NCI-H345 treated with DMSO at 0.1 percent for 48 hours (cell line): Measurements from ENCODE around the gene CALML5.

Experiments used
- DNase-seq: peaks from one replicate; lab custom pipeline; 2025; ENCODE audit not compliant: unreplicated experiment; lab: John Stamatoyannopoulos, UW

Gene CALML5

GRCh38 chr10:5533098-5533731 lies 33.8 kb upstream of the CALML5 start:
- DNase-seq = no peak

- no peak for DNase-seq
These were observed 33.3 kb upstream of the CALML5 start for GRCh38 chr10:5532618-5533097.

- no peak for DNase-seq
These were observed 32.9 kb upstream of the CALML5 start for GRCh38 chr10:5532307-5532605.

- no peak for DNase-seq
These were observed 32.4 kb upstream of the CALML5 start for GRCh38 chr10:5531558-5532306.

- DNase-seq = no peak
These were observed 31.6 kb upstream of the CALML5 start for GRCh38 chr10:5530846-5531557.

GRCh38 chr10:5530412-5530806 lies 31.0 kb upstream of the CALML5 start:
- DNase-seq = no peak

- DNase-seq = no peak
These were observed 30.5 kb upstream of the CALML5 start for GRCh38 chr10:5529702-5530411.

- no peak for DNase-seq
These were observed 29.8 kb upstream of the CALML5 start for GRCh38 chr10:5528989-5529701.

- DNase-seq = no peak
These were observed 28.2 kb upstream of the CALML5 start for GRCh38 chr10:5527332-5528200.

- DNase-seq = no peak
These were observed 27.4 kb upstream of the CALML5 start for GRCh38 chr10:5526691-5527331.

GRCh38 chr10:5525561-5526341 lies 26.4 kb upstream of the CALML5 start:
- no peak for DNase-seq

- no peak for DNase-seq
These were observed 25.5 kb upstream of the CALML5 start, which contains the start of gene CALML3 for GRCh38 chr10:5524641-5525560. Gene CALML3, plus strand, starts transcription at chr10:5524961. Its CDS starts 125 bp downstream, at chr10:5525086.

GRCh38 chr10:5523796-5524574 lies 24.6 kb upstream of the CALML5 start:
- DNase-seq = no peak

- no peak for DNase-seq
These were observed 23.7 kb upstream of the CALML5 start for GRCh38 chr10:5522913-5523560.

GRCh38 chr10:5519054-5519453 lies 19.7 kb upstream of the CALML5 start:
- DNase-seq = no peak

GRCh38 chr10:5518143-5518542 lies 18.8 kb upstream of the CALML5 start:
- DNase-seq = peak; percentile 74
